GM18858 (cell line): Measurements from ENCODE around the gene RASL10A.

Experiments used
- ATAC-seq: cut with Tn5 transposase; IDR thresholded peaks from one replicate; pipeline ENCODE4 v1.9.1; 2021; ENCODE audit not compliant: unreplicated experiment

Gene RASL10A

DNA sequence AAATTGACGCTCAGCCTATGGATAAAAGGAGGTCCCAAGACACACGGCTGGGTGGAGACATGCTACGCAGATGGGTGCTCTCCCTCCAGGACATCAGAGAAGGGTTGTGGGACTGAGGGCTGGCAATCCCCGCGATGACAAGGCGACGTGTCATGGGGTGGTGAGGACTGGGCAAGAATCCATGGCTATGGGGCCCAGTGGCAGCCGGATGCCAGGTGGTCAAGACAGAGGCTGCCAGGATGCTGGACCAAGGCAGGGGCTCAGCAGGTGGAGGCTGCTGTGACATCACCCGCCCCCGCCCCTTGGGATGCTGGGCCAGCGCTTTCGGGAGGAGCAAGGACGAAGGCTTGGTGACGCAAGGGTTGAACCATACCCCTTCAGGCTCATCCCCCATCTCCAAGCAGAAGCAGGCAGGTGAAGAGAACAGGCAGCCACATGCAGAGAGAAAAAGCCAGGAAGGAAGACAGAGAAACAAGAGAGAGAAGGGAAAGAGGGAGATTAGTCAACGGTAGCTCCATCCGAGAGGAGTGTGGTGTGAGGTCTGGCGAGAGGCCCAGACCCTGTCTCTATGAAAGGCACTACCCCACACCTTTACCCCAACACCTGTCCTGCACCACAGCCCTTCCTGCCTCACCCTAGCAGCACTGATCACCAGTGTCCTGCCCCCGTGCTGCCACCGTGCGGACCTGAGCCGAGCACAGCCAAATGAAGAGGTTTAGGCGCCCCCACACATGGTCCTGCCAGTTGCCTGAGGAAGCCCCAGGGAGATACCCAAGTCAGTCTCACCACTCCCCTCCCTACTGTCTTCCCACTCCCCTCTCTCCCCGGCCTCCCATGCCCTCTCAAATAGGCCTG is 24.1 kb upstream of the RASL10A start:
- ATAC-seq = no peak

DNA sequence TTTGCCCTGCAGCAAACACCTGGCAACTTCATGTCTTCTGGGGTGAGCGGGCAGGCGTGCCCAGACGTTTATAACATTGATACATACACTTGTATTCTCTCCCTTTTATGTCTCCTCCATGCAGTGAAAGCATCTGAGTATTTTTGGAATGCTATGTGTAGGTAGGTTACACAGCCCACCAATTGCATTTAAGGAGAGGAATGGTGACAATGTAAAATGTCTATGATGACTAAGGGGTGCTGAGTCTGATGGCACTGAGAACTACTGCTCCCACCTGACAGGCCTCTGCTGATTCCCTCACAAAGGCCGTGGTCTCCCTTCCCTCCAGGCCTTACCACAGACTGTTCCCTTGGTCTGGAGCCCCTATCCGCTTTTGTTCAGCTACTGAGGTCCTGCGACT is 22.9 kb upstream of the RASL10A start:
- ATAC-seq = no peak

DNA sequence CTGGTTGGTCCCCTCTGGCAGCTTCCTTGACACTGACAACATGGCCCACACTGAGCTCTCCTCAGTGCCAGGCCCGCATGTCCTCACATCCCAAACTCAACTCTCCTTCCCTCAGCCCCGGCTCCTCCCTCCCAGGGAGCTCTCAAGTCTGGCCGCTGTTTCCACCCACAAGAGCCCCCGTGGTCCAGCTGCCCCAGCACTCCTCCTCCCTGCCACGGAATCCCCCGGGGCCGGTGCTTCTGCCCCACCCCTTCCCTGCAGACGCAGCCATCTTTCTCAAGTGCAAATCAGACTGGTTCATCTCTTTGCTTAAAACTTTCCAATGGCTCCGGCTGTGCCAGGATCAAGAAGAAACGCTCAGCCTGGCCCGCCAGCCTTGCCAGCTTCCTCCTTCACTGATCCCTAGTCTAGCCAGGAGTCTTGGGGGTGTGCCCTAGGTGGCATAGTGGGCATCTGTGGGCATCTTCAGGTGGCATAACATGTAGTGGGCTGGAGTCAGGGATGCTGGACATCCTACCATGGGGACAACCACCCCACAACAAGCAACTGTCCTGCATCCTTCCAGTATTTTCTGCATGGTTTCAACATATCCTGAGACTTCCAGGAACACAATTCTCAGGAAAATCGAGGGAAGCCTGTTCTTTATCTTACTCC is 22.3 kb upstream of the RASL10A start:
- no peak for ATAC-seq

DNA sequence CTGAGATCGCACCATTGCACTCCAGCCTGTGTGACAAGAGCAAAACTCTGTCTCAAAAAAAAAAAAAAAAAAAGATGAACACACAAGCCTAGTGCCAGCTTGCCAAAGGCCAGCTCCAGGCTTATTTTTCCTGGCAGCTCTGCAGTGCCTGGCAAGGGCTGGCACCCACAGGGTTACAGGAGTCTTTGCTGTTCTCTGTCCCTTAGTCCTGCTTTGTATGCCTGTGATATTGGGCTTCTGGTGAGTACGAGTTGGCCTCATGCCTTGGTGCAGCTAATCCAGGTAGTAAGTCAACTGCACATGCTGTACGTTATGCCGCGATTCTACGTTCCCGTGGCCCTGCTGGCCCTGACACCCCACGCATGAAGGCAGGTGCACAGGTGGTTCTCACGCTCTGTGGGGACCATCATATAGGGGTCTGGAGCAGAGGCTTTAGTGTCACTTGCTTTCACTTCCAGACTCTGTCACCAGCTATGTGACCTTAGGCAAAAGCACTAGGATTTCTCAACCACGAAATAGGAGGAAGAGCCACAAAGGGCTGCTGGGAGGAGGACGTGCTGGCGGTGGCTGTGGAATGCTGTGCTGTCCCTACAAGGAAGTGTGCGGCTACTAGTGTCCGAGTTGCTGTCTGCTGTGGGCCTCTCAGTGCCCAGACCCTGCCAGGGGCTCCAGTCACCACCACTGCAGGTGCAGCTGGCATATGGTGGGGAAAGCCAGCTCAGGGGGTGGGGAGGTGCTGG is 21.4 kb upstream of the RASL10A start:
- ATAC-seq = no peak

DNA sequence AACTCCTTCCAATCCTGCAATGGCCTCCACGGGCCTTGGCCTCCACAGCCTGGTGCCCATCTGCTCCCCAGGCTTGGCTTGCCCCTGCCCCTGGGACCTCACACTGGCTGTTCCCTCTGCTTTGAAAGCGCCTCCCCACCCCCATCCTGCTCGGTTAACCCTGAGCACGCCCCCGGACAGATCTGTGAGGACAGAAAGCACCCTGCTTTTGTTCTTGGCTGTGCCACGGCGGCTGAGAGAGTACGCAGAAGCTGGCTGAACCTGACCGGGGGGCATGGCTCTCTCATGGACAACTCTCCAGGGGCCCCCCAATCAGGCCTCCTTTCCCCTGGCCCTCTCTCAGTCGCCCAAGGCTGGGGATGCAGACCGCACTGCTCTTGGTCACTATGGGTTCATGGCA is 20.2 kb upstream of the RASL10A start:
- ATAC-seq = no peak

DNA sequence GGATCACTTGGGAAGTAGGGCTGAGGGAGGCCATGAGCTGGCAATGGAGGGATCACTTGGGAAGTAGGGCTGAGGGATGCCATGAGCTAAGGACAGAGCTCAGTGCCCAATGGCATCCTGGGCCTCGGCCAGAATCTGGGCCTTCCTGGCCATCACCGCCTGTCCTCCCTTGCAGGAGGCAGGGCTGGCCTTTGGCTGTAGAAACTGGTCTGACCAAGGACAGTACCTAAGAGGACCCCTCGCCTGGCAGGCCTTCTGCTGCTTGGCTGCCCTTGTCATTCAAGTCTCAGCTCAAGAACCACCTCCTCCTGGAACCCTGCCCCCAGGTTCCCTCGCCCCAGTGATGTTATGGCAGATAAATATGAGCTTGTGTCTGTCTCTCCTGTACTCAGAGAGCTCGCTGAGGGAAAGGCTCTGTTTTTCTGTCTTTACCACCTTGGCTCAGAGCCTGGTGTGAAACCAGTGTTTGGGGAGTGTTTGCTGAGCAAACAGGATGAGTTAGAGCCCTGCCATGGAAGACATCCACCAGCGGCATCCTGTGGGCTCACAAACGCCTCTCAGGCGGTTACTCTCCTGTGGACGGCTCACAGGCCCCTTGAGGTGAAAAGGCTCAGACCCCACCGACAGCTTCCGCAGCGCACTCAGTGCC is 19.3 kb upstream of the RASL10A start:
- no peak for ATAC-seq

DNA sequence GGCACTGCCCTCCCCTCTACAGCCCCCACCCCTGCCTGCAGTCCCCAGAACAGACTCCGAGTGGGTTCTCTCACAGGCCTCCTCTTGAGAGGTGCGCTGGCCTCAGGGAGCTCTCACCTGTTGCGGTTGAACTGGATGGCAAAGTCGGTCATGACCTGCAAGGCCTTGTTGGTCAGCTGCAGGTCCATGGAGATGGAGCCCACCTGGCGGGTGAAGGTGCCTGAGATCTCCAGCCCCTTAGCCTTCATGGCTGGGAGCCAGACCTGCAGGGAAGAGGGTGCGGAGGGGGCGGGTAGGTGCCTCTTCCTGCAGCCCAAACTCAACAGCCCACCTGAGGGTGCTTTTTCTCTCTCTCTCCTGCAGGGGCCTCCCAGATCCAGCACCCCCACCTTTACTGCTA is 18.7 kb upstream of the RASL10A start:
- no peak for ATAC-seq

DNA sequence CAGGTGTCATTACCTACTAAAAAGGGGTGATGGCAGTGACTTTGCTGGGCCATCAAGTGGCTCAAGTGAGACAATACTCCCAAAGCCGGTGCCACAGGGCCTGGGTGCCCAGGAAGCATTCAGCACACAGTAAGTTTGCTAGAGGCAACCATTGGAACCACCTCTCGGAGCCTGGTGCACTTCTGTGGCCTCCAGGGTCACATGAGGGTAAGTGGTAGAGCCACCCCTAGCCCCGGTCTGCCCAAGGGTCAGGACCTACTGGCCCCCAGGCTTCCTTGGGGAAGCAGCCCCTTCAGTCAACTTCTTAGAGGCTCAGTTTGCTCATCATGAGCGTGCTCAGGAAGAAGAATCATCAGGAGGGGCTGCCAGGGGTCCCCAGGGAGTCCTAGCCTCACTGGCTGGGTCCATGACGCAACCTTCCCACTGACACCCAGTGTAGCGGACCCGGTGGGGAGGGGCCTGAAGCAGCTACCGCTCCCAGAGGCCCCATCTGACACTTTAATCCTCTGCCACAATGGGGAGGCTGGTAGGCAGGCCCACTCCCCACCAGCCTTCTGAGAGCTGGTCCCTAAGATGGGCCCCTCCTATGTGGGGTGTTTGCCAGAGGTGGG is 17.5 kb upstream of the RASL10A start:
- no peak for ATAC-seq

DNA sequence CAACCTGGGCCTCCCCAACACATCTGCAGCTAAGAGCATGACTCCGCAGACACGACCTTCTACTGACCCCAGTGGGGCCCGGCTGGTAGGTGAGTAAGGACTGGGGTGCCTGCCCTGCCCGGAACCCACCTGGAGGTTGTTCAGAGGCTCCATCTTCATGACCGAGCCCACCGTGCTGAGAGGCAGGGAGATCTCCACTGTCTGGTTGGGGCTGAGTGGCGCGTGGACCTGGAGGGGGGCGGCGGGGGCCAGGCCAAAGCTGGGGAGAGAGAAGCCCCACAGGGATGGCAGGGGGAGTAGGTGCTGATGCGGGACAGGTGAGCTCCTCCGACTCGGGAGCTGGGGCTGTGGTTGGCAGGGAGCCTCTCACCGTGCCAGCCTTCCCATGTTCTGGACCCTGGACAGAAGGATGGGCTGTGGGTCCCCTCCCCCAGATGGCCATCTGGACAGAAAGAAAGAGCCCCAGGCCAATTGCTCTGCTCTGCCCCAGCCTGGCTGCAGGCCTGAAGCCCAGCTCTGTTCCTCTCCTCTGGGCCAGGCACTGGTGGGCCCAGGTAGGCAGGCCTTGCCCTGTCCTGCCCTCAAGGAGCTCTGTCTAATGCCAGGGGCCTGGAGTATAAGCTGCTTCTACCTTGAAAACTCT is 16.3 kb upstream of the RASL10A start:
- ATAC-seq = no peak

DNA sequence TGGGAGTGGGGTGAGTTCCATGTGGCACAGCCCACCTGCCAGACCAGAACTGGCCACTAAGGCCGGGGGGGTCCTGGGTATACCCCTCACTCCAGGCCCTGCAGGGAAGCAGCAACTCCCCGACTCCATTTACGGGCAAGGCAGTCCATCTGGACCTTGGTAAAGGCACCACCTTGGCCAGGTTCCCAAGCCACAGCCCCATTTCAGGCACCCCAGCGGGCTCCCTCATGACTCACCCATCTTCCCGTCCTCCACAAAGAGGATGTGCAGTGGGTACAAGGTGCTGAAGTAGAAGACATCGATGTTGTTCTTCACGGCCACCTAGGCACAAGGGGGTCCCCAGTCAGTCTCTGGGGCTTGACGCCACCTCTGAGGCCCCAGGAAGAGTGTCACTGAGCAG is 15.7 kb upstream of the RASL10A start:
- ATAC-seq = no peak

DNA sequence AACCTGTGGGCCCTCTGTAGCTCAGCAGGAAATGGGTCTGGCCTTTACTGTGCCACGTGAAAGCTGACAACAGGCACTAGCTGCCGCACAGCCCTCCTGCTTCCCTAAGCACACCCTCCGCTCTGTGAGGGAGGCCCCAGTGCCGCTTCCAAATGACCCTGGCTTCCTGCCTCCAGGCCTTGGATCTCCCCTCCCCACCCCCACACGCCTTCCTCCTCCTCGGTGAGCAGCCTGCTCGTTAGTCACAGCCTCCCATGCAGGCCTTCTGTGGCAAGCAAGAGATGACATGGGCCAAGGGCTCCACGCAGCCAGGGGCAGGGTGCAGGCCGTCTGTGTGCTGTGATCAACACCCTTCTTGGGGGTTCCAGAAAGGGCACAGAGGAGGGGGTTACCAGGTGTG is 15.3 kb upstream of the RASL10A start:
- ATAC-seq = no peak

DNA sequence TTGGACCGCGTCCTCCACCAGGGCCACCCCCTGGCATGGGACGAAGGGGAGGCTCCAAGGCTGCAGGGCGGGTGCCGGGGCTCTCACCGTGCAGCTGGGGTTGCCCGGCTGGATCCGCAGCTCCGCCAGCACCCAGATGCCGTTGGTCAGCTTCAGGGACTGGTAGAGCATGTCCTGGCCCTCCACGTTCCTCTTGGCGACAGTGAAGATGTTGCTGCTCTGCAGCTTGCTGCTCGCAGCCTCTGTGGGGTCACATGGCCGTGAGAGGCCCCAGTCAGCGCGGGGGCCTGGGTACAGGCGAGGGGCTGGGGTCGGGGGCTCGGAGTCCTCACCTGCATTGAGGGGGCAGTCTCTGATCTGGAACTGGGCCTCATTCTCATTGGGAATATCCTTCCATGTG is 14.8 kb upstream of the RASL10A start:
- no peak for ATAC-seq

DNA sequence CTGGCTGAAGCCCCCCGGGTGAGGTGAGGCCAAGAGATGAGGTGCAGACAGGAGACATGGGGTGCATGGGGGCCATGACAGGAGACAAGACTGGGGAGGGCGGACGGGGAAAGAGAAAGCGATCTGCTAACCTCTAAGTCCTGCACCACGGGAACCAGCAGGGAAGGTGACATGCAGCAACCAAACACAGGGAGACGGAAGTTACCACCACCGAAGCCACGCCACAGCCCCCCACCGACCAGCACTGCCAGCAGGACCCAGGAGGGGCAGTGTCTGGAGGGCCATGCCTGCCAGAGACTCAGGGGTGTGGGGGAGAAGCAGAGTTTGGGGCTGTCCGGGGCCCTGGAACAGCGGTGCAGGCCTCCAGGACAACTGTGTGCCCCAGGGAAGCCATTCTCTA is 14.1 kb upstream of the RASL10A start:
- no peak for ATAC-seq

DNA sequence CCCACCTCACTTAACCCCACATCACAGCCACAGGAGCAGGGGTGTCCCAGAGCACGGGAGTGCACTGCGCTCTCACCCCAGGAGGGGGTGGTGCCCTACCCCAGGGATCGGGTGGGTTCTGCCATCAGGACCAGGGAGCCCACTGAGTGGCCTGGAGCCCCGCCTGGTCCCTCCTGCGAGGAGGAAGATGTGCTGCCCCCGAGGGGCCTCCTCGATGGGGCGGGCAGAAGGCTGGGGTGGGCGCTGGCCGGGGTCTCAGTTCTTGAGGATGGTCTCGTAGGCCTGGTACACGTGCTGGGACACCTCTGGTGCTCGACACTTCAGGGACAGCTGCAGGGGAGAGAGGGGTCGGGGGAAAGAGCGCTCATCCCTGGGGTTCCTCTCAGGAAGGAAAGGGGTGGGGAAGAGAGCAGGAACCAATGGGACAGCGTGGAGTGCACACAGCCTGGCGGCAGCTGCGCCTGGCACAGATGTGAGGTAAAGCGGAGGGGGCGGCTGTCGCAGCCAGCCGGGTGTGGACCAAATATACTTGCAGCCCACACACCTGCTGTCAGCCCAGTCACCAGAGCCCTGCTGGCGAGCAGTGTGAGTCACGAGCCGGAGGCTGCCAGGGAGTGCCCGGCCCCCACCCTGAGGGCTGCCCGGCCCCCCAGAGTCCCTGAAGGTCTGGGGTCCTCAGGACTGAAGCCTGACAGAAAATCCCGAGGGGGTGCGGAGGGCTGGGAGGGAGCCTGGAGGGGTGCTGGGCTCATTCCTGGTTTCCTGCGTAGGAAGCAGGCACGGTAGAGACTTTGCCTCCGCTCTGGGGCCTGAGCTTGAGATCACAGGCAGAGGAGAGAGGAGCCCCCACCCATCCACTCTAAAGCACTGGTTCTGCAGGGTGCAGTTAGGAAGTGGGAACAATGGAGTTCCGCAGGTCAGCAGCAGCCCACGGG is 13.3 kb upstream of the RASL10A start:
- no peak for ATAC-seq

DNA sequence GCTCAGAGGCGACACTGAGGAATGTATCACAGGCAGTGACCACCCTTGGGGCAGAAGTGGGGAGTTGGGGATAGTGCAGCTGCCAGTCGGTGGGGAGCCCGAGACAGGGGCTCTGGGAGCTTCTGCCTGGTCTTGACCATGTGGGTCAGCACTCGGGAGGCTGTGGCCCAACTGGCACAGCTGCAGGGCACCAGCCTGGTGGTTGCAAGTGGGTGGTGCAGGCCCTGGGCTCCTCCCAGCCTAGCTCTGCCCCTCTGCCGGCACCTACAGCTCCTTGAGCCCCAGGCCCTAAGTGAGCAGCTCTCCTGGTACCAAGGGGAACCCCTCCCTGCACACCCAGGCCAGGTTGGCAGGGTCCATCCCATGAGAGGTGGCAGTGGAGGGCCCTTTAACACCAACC is 12.6 kb upstream of the RASL10A start:
- no peak for ATAC-seq

DNA sequence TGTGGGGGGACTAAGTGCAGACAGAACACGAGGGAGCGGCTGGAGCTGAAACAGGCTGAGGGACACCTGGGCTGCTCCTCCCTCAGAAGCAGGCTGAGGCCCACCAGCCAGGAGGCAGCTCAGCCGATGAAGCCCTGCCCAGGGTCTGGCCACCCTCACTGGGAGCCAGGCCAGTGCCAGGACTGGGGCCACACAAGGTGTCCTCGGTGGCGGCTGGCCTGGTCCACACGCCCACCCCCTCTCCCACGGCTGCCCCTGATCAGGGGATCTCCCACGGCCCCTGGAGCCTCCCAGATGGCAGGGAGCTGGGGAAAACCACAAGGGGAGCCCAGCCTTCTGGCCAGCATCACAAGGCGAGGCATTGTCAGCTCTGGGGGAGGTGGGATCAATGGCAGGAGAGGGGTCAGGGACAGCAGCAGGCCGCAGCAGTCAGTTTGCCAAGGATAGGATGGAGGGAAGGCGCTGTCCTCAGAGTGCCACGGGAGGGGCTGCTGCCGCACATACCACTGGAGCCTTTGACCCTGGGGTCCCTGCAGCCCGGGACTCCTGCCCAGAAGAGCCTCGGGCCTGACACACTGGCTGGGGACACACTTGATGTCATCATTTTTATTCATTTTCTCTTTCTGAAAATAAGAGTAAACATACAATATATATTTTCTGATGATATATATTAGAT is 11.7 kb upstream of the RASL10A start:
- no peak for ATAC-seq

DNA sequence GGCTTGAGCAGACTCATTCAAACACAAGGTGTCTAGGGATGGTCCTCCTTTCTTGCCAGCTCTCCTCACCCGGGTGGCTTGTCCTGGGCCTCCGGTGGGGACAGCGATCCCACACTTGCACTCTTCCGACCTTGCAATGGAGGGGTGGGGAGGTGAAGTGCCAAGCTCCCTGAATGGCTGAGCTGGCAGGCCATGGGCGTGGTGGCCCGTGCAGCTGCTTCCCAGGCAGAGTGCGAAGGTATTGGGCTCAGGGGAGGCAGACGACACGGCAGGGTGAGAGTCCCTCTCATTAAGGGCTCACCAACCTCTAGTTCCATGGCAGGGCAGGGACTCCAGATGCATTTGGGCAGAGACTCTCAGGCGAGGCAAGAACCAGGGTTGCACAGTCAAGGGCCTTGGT is 11.0 kb upstream of the RASL10A start:
- ATAC-seq = no peak

DNA sequence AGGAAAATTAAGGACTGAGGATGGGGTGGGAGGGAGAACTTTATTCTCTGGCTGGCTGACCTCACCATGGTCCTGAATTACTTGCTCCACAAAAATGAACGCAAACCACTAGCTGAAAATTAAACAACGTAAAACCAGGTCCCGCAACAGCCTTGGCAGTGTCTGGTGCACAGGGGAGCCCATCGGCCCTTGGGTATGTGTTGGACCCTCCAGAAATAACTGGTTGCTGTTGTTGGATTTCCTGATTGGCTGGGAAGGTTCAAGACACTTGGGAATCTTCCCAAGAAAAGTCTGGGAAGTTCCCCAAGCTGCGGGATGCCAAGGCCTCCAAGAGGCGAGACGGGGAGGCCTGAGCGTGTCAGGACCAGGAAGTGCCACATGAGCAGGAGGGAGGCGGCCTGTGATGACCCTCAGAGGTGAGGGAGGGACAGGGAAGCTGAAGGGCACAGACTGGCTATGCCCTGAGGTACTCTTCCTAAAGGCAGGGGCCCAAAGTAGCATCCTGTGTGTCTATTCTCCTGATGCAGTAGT is 10.4 kb upstream of the RASL10A start:
- ATAC-seq = no peak

DNA sequence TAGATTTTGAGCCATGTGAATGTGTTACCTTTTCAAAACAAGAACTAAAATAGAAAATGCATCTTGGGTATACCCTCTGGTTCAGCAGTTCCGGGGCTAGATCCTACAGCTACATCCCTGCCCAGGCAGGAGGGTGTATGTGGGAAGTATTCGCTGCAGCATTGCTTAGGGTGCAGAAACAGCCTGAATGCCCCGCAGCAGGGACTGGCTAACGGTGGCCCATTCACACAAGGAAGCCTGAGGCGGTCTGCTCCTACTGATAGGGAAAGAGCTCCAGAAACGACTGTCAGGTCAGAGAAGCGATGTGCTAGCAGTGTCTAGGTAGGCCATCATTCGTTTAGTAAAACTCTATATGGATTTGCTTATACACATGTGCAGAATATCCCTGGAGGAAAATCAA is 9.9 kb upstream of the RASL10A start:
- no peak for ATAC-seq
